HCT116 (cell line): Measurements from ENCODE around the gene DHCR7. TPM values are rescaled to one million over a fixed set of nuclear protein-coding genes. Genes with fewer than 3 reads are reported as not detected.
A peak's percentile ranks its signal among the peaks of the same experiment; 100 is the strongest.

Experiments used
- ATAC-seq: fragments of 200-7000 bp; cut with Tn5 transposase; 2 replicates; pipeline ENCODE4 v1.9.1; 2020; ENCODE audit warnings: mild to moderate bottlenecking, moderate library complexity
- BruUV-seq: library from RNA; stranded (reverse); fragments of 400-500 nt; replicated peaks from 2 replicates; lab custom pipeline; 2021; lab: Mats Ljungman, UMichigan
- CTCF ChIA-PET: fragments of 300-600 bp; sonication (Branson Sonifier 250); formaldehyde crosslinking; loops from one replicate; lab custom pipeline; 2021; ENCODE audit warnings: antibody characterized with exemption; lab: Charles Lee
- POLR2A ChIA-PET: fragments of 300-600, 350-600 bp; sonication (Branson Sonifier 250); formaldehyde crosslinking; loops from one replicate; lab custom pipeline; 2021; ENCODE audit warnings: antibody characterized with exemption; lab: Charles Lee
- RAD21 ChIA-PET, 2 experiments: fragments of 300-600 bp; sonication (Branson Sonifier 250); formaldehyde crosslinking; loops; one replicate each; lab custom pipeline; 2023; ENCODE audit warnings: low total read pairs in 2 of 2; ENCODE audit not compliant: uncharacterized antibody in 2 of 2, unreplicated experiment in 2 of 2, low non-redundant PET in 1 of 2; lab: Charles Lee
- DNase-seq: peaks from one replicate; pipeline ENCODE4 v3.0.0-alpha.2; 2010; ENCODE audit warnings: low read depth, low spot score
- H2AFZ ChIP-seq: fragments of 200-600 bp; shearing (Covaris generic), sonication (generic); 2 replicates; pipeline ENCODE4 v1.6.1; 2017; ENCODE audit warnings: low read depth, mixed run types, mixed read lengths, antibody characterized with exemption, low read length; ENCODE audit not compliant: poor library complexity, severe bottlenecking
- H3K27ac ChIP-seq: 2 replicates; pipeline ENCODE4 v1.5.1; 2012; ENCODE audit warnings: low read depth, low read length
- H3K27me3 ChIP-seq: fragments of 200-600 bp; sonication (generic); 2 replicates; pipeline ENCODE4 v1.6.1; 2016; ENCODE audit warnings: mixed run types, low read length, mixed read lengths; ENCODE audit not compliant: insufficient read depth
- H3K36me3 ChIP-seq, 2 experiments: fragments of 200-500 bp in 1 of 2; fragments of 200-600 bp in 1 of 2; sonication (Bioruptor generic) in 1 of 2; sonication (generic) in 1 of 2; 2 replicates each; pipeline versions ENCODE4 v1.5.1 to v1.6.1; 2014 to 2016; ENCODE audit warnings: low read length in 2 of 2, inconsistent platforms in 1 of 2, mixed read lengths in 1 of 2, mixed run types in 1 of 2; ENCODE audit not compliant: insufficient read depth in 2 of 2, control insufficient read depth in 1 of 2
- H3K4me1 ChIP-seq, 2 experiments: fragments of 200-600 bp in 1 of 2; sonication (generic) in 1 of 2; 2 replicates each; pipeline versions ENCODE4 v1.5.1 to v1.6.1; 2012 to 2017; ENCODE audit warnings: low read length in 2 of 2, inconsistent platforms in 1 of 2, mild to moderate bottlenecking in 1 of 2, mixed read lengths in 1 of 2, mixed run types in 1 of 2, moderate library complexity in 1 of 2; ENCODE audit not compliant: insufficient read depth in 2 of 2, control insufficient read depth in 1 of 2
- H3K4me2 ChIP-seq: fragments of 200-600 bp; sonication (generic); 2 replicates; pipeline ENCODE4 v1.6.1; 2017; ENCODE audit warnings: mixed run types, low read length, mixed read lengths
- H3K4me3 ChIP-seq, 2 experiments: fragments of 200-600 bp in 1 of 2; sonication (generic) in 1 of 2; replicated peaks in 1 of 2; 2 replicates each; pipeline ENCODE4 v1.5.1; 2011 to 2016; ENCODE audit warnings: low read length in 2 of 2, control low read depth in 1 of 2, low read depth in 1 of 2, mild to moderate bottlenecking in 1 of 2, mixed read lengths in 1 of 2, mixed run types in 1 of 2
- H3K79me2 ChIP-seq: fragments of 200-600 bp; sonication (generic); 2 replicates; pipeline ENCODE4 v1.6.1; 2017; ENCODE audit warnings: mild to moderate bottlenecking, mixed run types, low read length, moderate library complexity, mixed read lengths; ENCODE audit not compliant: insufficient read depth
- H3K9ac ChIP-seq: fragments of 200-600 bp; sonication (generic); 2 replicates; pipeline ENCODE4 v1.6.1; 2016; ENCODE audit warnings: low read length, mixed read lengths
- H3K9me2 ChIP-seq: fragments of 200-600 bp; sonication (generic), shearing (Covaris generic); 2 replicates; pipeline ENCODE4 v1.6.1; 2017; ENCODE audit warnings: mixed run types, mild to moderate bottlenecking, moderate library complexity; ENCODE audit not compliant: insufficient read depth
- H3K9me3 ChIP-seq, 2 experiments: fragments of 200-500 bp in 1 of 2; fragments of 200-600 bp in 1 of 2; sonication (Bioruptor generic) in 1 of 2; sonication (generic) in 1 of 2; 2 replicates each; pipeline ENCODE4 v1.6.1; 2014 to 2017; ENCODE audit warnings: low read length in 2 of 2, mixed read lengths in 2 of 2, inconsistent platforms in 1 of 2, low read depth in 1 of 2, mild to moderate bottlenecking in 1 of 2, mixed run types in 1 of 2, moderate library complexity in 1 of 2; ENCODE audit not compliant: control insufficient read depth in 1 of 2, insufficient read depth in 1 of 2
- H4K20me1 ChIP-seq: fragments of 200-600 bp; sonication (generic), shearing (Covaris generic); 2 replicates; pipeline ENCODE4 v1.6.1; 2017; ENCODE audit warnings: mixed run types, mild to moderate bottlenecking, moderate library complexity; ENCODE audit not compliant: insufficient read depth
- ATF3 ChIP-seq: IDR thresholded peaks from 2 replicates; pipeline ENCODE4 v1.6.1; 2012
- CTCF ChIP-seq, 3 experiments: fragments of 200-600 bp in 1 of 3; sonication (generic) in 1 of 3; IDR thresholded peaks in 2 of 3; conservative IDR thresholded peaks in 1 of 3; 2 replicates each; pipeline ENCODE4 v1.5.1; 2012 to 2017; ENCODE audit warnings: low read depth in 2 of 3, low read length in 2 of 3, antibody characterized with exemption in 1 of 3, borderline replicate concordance in 1 of 3, control low read depth in 1 of 3, mild to moderate bottlenecking in 1 of 3, mixed read lengths in 1 of 3, mixed run types in 1 of 3, moderate library complexity in 1 of 3; ENCODE audit not compliant: insufficient read depth in 1 of 3
- EGR1 ChIP-seq: IDR thresholded peaks from 2 replicates; pipeline ENCODE4 v1.6.1; 2012; ENCODE audit warnings: low read depth
- EZH2 ChIP-seq: fragments of 200-600 bp; sonication (generic); IDR thresholded peaks from 2 replicates; pipeline ENCODE4 v1.6.1; 2017; ENCODE audit warnings: antibody characterized with exemption, mixed run types
- EZH2phosphoT487 ChIP-seq: fragments of 200-600 bp; IDR thresholded peaks from 2 replicates; pipeline ENCODE4 v1.6.1; 2018; ENCODE audit warnings: antibody characterized with exemption, borderline replicate concordance
- FOSL1 ChIP-seq: IDR thresholded peaks from 2 replicates; pipeline ENCODE4 v1.6.1; 2012; ENCODE audit warnings: low read depth
- JUND ChIP-seq: IDR thresholded peaks from 2 replicates; pipeline ENCODE4 v1.6.1; 2012
- MAX ChIP-seq: IDR thresholded peaks from 2 replicates; pipeline ENCODE4 v1.6.1; 2012
- POLR2A ChIP-seq: IDR thresholded peaks from 2 replicates; pipeline ENCODE4 v1.7.0; 2011; ENCODE audit warnings: borderline replicate concordance; ENCODE audit not compliant: insufficient read depth, insufficient read length; ENCODE audit errors: extremely low read depth
- REST ChIP-seq: IDR thresholded peaks from 2 replicates; pipeline ENCODE4 v1.6.1; 2012; ENCODE audit warnings: low read depth
- SP1 ChIP-seq: IDR thresholded peaks from 2 replicates; pipeline ENCODE4 v1.6.1; 2012; ENCODE audit warnings: low read depth
- SRF ChIP-seq: IDR thresholded peaks from 2 replicates; pipeline ENCODE4 v1.6.1; 2012; ENCODE audit warnings: low read depth
- TCF7L2 ChIP-seq: IDR thresholded peaks from 2 replicates; pipeline ENCODE4 v1.7.0; 2011; ENCODE audit warnings: borderline replicate concordance, inconsistent platforms; ENCODE audit not compliant: insufficient read depth, insufficient read length; ENCODE audit errors: extremely low read depth
- YY1 ChIP-seq: IDR thresholded peaks from 2 replicates; pipeline ENCODE4 v1.6.1; 2011; ENCODE audit warnings: low read length, low read depth, moderate library complexity, mild to moderate bottlenecking; ENCODE audit not compliant: insufficient replicate concordance; ENCODE audit errors: extremely low read depth
- ZBTB33 ChIP-seq: IDR thresholded peaks from 2 replicates; pipeline ENCODE4 v1.6.1; 2011; ENCODE audit warnings: mild to moderate bottlenecking, low read length, moderate library complexity; ENCODE audit not compliant: insufficient replicate concordance; ENCODE audit errors: extremely low read depth
- ZNF274 ChIP-seq: fragments of 200-500 bp; sonication (Bioruptor generic); IDR thresholded peaks from 2 replicates; pipeline ENCODE4 v1.6.1; 2014; ENCODE audit warnings: mild to moderate bottlenecking, low read depth, low read length, inconsistent platforms
- intact Hi-C: fragments of 100-400 bp; cut with micrococcal nuclease; formaldehyde crosslinking; loops from 2 replicates; pipeline ENCODE4 v1.10.0; 2022
- total RNA-seq: library from RNA; stranded (reverse); gene quantifications from one replicate; pipeline ENCODE4 v1.2.1, GENCODE V29; 2021; ENCODE audit not compliant: unreplicated experiment

Gene DHCR7
- total RNA-seq, 1 experiment from 2014 or later: 115 TPM

- no peaks in the 10 kb centered on the region for H3K9me2 ChIP-seq
- H3K4me1 ChIP-seq: no peaks in the 10 kb centered on the region
- no peaks in the 10 kb centered on the region for H3K9me3 ChIP-seq
- TF ChIP-seq FOSL1 (no peak), EZH2phosphoT487 (no peak), SP1 (no peak), EZH2 (no peak), REST (no peak), JUND (no peak), ZNF274 (no peak), POLR2A (no peak), CTCF (IDR thresholded peaks at IDR 0.05 in 2 of 3, conservative IDR thresholded peaks at IDR 0.05 in 1 of 3; ENCODE audit: borderline replicate concordance in 1 of 3, insufficient read depth in 1 of 3, low read depth in 2 of 3, low read length in 2 of 3) (no peak), ZBTB33 (no peak), SRF (no peak), TCF7L2 (no peak), YY1 (no peak), ATF3 (no peak), EGR1 (no peak), MAX (no peak)
- TF ChIP-seq, all 23 proteins: peak for 0
- H3K27ac ChIP-seq: no peak overlapping the region
- H3K36me3 ChIP-seq: peaks cover 3 to 7% of the 10 kb centered on the region in 2 experiments; a peak in 2 of 4 replicates
- H3K4me3 ChIP-seq: no peak overlapping the region
- no peaks in the 10 kb centered on the region for H4K20me1 ChIP-seq
- POLR2A ChIA-PET: no interaction called here
- no peak overlapping the region for H2AFZ ChIP-seq
- BruUV-seq: no TSS peak
- CTCF ChIA-PET: no interaction called here
- no peaks in the 10 kb centered on the region for H3K79me2 ChIP-seq
- ATAC-seq (peak; percentile 46; the same call in 1 of the 2 replicates), DNase-seq (no peak)
- intact Hi-C loops: no loop called here
- RAD21 ChIA-PET: interaction anchor here in 1 of 2 experiments (0.5 kb wide), 1 partner anchor 13 kb away, joined by 4 read pairs; no protein-coding TSS in a partner anchor
- no peaks in the 10 kb centered on the region for H3K27me3 ChIP-seq
- H3K4me2 ChIP-seq: no peak overlapping the region
- no peak overlapping the region for H3K9ac ChIP-seq
These were observed 29.7 kb upstream of the DHCR7 start for GRCh38 chr11:71477641-71478527.
